ENCODE data around the gene GPRC5D.

The GPRC5D gene

GRCh38 chr12:12974211-12974610 is 22.2 kb upstream of the GPRC5D start:
- no peak for DNase-seq (ENCODE audit: extremely low read depth, insufficient read length)
- TF ChIP-seq, protein P1, sequence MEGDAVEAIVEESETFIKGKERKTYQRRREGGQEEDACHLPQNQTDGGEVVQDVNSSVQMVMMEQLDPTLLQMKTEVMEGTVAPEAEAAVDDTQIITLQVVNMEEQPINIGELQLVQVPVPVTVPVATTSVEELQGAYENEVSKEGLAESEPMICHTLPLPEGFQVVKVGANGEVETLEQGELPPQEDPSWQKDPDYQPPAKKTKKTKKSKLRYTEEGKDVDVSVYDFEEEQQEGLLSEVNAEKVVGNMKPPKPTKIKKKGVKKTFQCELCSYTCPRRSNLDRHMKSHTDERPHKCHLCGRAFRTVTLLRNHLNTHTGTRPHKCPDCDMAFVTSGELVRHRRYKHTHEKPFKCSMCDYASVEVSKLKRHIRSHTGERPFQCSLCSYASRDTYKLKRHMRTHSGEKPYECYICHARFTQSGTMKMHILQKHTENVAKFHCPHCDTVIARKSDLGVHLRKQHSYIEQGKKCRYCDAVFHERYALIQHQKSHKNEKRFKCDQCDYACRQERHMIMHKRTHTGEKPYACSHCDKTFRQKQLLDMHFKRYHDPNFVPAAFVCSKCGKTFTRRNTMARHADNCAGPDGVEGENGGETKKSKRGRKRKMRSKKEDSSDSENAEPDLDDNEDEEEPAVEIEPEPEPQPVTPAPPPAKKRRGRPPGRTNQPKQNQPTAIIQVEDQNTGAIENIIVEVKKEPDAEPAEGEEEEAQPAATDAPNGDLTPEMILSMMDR (IDR thresholded peaks at IDR 0.05; ENCODE audit: insufficient read depth, low read length, poor library complexity, severe bottlenecking), result no peak
- Histone ChIP-seq H3K27me3 (replicated peaks; ENCODE audit: control insufficient read depth, insufficient read depth, low read length) (no peaks in the 10 kb centered on the region; the same call in 1 of the 2 replicates), H3K36me3 (ENCODE audit: control insufficient read depth, insufficient read depth, low read length) (no peaks in the 10 kb centered on the region), H3K4me3 (replicated peaks; ENCODE audit: low read depth, low read length) (no peak overlapping the region)

- Histone ChIP-seq H3K4me3 (replicated peaks; ENCODE audit: low read depth, low read length) (no peak overlapping the region), H3K27me3 (replicated peaks; ENCODE audit: control insufficient read depth, insufficient read depth, low read length) (no peaks in the 10 kb centered on the region; the same call in 1 of the 2 replicates), H3K36me3 (ENCODE audit: control insufficient read depth, insufficient read depth, low read length) (no peaks in the 10 kb centered on the region)
- TF ChIP-seq, protein P1 (IDR thresholded peaks at IDR 0.05; ENCODE audit: insufficient read depth, low read length, poor library complexity, severe bottlenecking), result no peak
- no peak for DNase-seq (ENCODE audit: extremely low read depth, insufficient read length)
Observed at GRCh38 chr12:12973019-12973418, 21.0 kb upstream of the GPRC5D start.

GRCh38 chr12:12965836-12966235 is 13.9 kb upstream of the GPRC5D start:
- H3K27me3 ChIP-seq (replicated peaks; ENCODE audit: control insufficient read depth, insufficient read depth, low read length), result no peaks in the 10 kb centered on the region; the same call in 1 of the 2 replicates
- H3K36me3 ChIP-seq (ENCODE audit: control insufficient read depth, insufficient read depth, low read length), result no peaks in the 10 kb centered on the region
- TF ChIP-seq, protein P1 (IDR thresholded peaks at IDR 0.05; ENCODE audit: insufficient read depth, low read length, poor library complexity, severe bottlenecking), result no peak
- DNase-seq (ENCODE audit: extremely low read depth, insufficient read length), result no peak
- H3K4me3 ChIP-seq (replicated peaks; ENCODE audit: low read depth, low read length), result no peak overlapping the region

GRCh38 chr12:12964255-12964654 is 12.3 kb upstream of the GPRC5D start:
- TF ChIP-seq, protein P1 (IDR thresholded peaks at IDR 0.05; ENCODE audit: insufficient read depth, low read length, poor library complexity, severe bottlenecking), result no peak
- Histone ChIP-seq H3K27me3 (replicated peaks; ENCODE audit: control insufficient read depth, insufficient read depth, low read length) (no peaks in the 10 kb centered on the region; the same call in 1 of the 2 replicates), H3K4me3 (replicated peaks; ENCODE audit: low read depth, low read length) (no peak overlapping the region), H3K36me3 (ENCODE audit: control insufficient read depth, insufficient read depth, low read length) (no peaks in the 10 kb centered on the region)
- DNase-seq (ENCODE audit: extremely low read depth, insufficient read length), result no peak

DNA sequence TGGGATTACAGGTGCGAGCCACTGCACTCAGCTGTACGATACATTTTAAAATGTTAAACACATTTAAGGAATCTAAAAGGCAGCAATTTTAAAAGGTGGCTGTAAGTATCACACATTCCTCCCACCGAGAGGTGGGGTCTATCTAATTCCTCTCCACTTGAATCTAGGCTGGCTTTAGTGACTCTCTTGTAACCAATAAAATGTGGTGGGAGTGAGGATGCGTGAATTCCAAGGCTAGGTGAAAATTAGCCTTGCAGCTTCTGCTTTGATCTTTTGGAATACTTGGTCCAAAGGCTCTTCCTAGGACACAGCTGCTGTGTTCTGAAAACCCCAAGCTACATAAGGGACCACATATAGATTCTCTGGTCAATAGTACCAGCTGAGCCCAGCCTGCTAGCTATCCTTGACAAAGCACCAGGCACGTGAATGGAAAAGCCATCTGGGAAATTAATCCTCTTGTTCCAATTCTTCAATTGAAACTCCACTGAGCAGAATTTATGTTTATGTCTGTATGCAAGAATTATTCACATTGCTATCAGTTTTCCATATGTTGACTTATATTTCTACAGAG is 8.8 kb upstream of the GPRC5D start:
- TF ChIP-seq, protein P1 (IDR thresholded peaks at IDR 0.05; ENCODE audit: insufficient read depth, low read length, poor library complexity, severe bottlenecking), result no peak
- Histone ChIP-seq H3K4me3 (replicated peaks; ENCODE audit: low read depth, low read length) (no peak overlapping the region), H3K27me3 (replicated peaks; ENCODE audit: control insufficient read depth, insufficient read depth, low read length) (no peaks in the 10 kb centered on the region; the same call in 1 of the 2 replicates), H3K36me3 (ENCODE audit: control insufficient read depth, insufficient read depth, low read length) (no peaks in the 10 kb centered on the region)
- DNase-seq (ENCODE audit: extremely low read depth, insufficient read length), result no peak

DNA sequence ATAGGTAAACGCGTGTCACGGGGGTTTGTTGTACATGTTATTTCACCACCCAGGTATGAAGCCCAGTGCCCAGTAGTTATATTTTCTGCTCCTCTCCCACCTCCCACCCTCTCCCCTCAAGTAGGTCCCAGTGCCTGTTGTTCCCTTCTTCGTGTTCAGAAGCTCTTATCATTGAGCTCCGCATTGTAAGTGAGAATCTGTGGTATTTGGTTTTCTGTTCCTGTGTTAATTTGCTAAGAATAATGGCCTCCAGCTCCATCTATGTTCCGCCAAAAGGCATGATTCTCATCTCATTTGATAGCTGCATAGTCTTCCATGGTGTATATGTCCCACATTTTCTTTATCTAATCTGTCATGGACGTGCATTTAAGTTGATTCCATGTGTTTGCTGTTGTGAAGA is 6.9 kb upstream of the GPRC5D start:
- TF ChIP-seq, protein P1 (IDR thresholded peaks at IDR 0.05; ENCODE audit: insufficient read depth, low read length, poor library complexity, severe bottlenecking), result no peak
- Histone ChIP-seq H3K36me3 (ENCODE audit: control insufficient read depth, insufficient read depth, low read length) (no peaks in the 10 kb centered on the region), H3K27me3 (replicated peaks; ENCODE audit: control insufficient read depth, insufficient read depth, low read length) (no peaks in the 10 kb centered on the region), H3K4me3 (replicated peaks; ENCODE audit: low read depth, low read length) (no peak overlapping the region)
- no peak for DNase-seq (ENCODE audit: extremely low read depth, insufficient read length)

All from GM06990 (cell line).